Vagina (tissue), 2 donors: ENCODE data around the gene ZBTB16.

Experiments
- CTCF ChIP-seq, 3 experiments: fragments of 450-650 bp in 2 of 3; fragments of 200-600 bp in 1 of 3; sonication (generic) in 1 of 3; IDR thresholded peaks; one replicate each; pipeline ENCODE4 v1.5.1; 2017 to 2019; ENCODE audit warnings: antibody characterized with exemption in 3 of 3, mild to moderate bottlenecking in 2 of 3, moderate library complexity in 2 of 3
- POLR2A ChIP-seq, 2 donors: fragments of 450-650 bp; IDR thresholded peaks; one replicate each; pipeline ENCODE4 v1.6.1; 2017; ENCODE audit warnings: antibody characterized with exemption in 2 of 2, mild to moderate bottlenecking in 2 of 2, moderate library complexity in 2 of 2

- TF ChIP-seq CTCF (IDR thresholded peaks at IDR 0.05) (no peak), POLR2A (IDR thresholded peaks at IDR 0.05) (no peak)
Measured at GRCh38 chr11:114298710-114299109, 239.2 kb downstream of the ZBTB16 start.
